Endometrium (tissue), 2 donors: ENCODE results near the gene PCDHA4.
"Not testable (repeated sequence)": the region's sequence is repeated elsewhere in the genome, so short reads cannot be mapped to it uniquely, and the experiment has no call there.

Source experiments
- FAIRE-seq: peaks from 2 replicates; lab custom pipeline; 2012; peaks lifted over from hg19 to GRCh38; lab: Jason Lieb, UNC
- donor health status: control.
- donor health status: control.

Gene PCDHA4

DNA sequence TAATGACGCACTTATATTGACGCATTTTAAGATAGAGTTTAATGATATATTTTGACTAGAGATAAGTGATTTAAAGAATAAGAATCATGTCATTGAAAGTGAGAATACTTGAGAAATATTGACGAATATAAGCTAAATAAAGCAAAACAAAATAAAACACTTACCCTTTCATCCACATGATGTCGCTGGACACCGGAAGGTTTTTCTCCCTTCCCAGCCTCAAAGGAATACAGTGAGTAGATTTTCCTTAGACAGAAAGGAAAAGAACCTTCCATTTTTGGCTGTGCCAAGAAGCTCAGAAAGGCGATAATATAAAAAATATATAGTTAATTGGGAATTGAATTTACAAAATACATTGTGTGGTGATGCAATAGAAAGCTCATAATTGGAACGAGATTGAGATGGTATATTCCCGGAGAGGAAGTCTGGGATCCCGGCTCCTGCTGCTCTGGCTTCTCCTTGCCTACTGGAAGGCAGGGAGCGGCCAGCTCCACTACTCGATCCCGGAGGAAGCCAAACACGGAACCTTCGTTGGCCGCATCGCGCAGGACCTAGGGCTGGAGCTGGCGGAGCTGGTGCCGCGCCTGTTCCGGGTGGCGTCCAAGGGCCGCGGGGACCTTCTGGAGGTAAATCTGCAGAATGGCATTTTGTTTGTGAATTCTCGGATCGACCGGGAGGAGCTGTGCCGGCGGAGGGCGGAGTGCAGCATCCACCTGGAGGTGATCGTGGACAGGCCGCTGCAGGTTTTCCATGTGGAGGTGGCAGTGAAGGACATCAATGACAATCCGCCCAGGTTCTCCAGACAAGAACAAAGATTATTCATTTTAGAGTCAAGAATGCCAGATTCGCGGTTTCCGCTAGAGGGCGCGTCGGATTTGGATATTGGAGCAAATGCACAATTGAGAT is 14.8 kb downstream of the PCDHA4 start, which contains the start of gene PCDHA5:
Gene PCDHA5, plus strand, starts transcription at position 239 of the 906 bp plus-strand sequence.
- no peak for FAIRE-seq

DNA sequence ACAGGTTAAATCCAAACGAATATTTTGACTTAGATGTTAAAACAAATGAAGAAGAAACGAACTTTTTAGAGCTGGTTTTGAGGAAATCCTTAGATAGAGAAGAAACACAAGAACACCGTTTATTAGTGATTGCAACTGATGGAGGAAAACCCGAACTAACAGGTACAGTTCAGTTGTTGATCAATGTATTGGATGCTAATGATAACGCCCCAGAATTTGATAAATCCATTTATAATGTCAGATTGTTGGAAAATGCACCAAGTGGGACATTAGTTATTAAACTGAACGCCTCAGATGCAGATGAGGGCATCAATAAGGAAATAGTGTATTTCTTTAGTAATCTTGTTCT is 15.4 kb downstream of the PCDHA4 start:
- no peak for FAIRE-seq

DNA sequence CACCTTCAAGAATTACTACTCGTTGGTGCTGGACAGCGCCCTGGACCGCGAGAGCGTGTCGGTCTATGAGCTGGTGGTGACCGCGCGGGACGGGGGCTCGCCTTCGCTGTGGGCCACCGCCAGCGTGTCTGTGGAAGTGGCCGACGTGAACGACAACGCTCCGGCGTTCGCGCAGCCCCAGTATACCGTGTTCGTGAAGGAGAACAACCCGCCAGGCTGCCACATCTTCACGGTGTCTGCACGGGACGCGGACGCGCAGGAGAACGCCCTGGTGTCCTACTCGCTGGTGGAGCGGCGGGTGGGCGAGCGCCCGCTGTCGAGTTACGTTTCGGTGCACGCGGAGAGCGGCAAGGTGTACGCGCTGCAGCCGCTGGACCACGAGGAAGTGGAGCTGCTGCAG is 16.1 kb downstream of the PCDHA4 start:
- not testable (repeated sequence) for FAIRE-seq

DNA sequence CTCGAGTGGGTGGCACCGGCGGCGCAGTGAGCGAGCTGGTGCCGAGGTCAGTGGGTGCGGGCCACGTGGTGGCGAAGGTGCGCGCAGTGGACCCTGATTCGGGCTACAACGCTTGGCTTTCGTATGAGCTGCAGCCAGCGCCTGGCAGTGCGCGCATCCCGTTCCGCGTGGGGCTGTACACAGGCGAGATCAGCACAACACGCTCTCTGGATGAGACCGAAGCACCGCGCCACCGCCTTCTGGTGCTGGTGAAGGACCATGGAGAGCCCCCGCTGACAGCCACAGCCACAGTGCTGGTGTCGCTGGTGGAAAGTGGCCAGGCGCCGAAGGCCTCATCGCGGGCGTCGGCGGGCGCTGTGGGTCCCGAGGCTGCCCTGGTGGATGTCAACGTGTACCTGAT is 16.6 kb downstream of the PCDHA4 start:
- no peak for FAIRE-seq

DNA sequence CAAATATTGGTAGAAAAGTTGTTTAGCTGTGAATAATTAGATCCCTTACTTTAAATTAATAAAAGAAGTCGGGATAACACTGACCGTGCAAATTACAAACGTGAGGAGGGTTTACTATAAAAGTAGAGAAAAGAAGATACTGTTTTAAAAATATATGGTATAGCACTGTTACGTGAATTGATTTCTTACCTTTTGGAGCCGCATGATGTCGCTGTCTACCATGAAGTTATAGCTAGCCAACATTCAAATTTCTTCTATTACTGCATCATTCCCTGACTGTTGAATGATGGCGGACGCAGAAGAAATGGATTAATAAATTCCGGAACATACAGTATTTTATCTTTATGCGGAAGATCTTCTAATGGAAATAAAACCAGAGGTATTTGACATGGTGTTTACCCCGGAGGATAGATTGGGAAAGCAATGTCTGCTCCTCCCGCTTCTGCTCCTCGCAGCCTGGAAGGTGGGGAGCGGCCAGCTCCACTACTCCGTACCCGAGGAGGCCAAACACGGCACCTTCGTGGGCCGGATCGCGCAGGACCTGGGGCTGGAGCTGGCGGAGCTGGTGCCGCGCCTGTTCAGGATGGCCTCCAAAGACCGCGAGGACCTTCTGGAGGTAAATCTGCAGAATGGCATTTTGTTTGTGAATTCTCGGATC is 21.0 kb downstream of the PCDHA4 start, which contains the start of gene PCDHA6:
Gene PCDHA6, plus strand, starts transcription at position 257 of the 658 bp plus-strand sequence. Its CDS starts 132 bp downstream, at position 389.
- FAIRE-seq = no peak

DNA sequence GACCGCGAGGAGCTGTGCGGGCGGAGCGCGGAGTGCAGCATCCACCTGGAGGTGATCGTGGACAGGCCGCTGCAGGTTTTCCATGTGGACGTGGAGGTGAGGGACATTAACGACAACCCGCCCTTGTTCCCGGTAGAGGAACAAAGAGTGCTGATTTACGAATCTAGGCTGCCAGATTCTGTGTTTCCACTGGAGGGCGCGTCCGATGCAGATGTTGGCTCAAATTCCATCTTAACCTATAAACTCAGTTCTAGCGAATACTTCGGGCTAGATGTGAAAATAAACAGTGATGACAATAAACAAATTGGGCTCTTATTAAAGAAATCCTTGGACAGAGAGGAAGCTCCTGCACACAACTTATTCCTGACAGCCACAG is 21.5 kb downstream of the PCDHA4 start:
- FAIRE-seq = no peak

DNA sequence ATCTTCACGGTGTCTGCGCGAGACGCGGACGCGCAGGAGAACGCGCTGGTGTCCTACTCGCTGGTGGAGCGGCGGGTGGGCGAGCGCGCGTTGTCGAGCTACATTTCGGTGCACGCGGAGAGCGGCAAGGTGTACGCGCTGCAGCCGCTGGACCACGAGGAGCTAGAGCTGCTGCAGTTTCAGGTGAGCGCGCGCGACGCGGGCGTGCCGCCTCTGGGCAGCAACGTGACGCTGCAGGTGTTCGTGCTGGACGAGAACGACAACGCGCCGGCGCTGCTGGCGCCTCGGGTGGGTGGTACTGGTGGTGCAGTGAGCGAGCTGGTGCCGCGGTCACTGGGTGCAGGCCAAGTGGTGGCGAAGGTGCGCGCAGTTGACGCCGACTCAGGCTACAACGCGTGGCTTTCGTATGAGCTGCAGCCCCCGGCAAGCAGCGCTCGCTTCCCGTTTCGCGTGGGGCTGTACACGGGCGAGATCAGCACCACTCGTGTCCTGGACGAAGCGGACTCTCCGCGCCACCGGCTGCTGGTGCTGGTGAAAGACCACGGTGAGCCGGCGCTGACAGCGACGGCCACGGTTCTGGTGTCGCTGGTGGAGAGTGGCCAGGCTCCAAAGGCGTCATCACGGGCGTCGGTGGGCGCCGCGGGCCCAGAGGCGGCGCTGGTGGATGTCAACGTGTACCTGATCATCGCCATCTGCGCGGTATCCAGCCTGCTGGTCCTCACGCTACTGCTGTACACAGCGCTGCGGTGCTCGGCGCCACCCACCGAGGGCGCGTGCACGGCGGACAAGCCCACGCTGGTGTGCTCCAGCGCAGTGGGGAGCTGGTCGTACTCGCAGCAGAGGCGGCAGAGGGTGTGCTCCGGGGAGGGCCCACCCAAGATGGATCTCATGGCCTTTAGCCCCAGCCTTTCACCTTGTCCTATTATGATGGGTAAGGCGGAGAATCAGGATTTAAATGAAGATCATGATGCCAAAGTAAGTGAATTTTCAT is 22.9 kb downstream of the PCDHA4 start:
- FAIRE-seq = not testable (repeated sequence)

DNA sequence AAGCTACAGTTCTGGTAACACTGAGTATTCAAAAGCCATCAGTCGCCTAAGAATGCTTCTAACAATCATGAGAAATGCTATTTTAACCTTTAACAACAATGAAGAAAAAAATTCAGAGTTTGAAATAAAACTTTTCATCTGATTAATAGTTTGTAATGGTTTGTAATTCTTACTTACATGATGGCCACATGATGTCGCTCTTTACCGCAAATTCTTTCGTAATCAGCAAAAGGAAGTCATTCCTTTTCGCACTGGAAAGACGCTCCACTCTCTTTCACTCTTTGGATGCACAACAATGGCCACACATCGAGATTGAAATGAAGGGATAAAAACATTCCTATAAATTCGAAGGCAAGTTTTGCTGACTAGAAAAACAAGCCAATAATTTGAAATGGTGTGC is 27.1 kb downstream of the PCDHA4 start, which contains the start of gene PCDHA7:
Gene PCDHA7, plus strand, starts transcription at position 277 of the 400 bp plus-strand sequence. Its CDS starts 115 bp downstream, at position 392.
- FAIRE-seq = no peak

DNA sequence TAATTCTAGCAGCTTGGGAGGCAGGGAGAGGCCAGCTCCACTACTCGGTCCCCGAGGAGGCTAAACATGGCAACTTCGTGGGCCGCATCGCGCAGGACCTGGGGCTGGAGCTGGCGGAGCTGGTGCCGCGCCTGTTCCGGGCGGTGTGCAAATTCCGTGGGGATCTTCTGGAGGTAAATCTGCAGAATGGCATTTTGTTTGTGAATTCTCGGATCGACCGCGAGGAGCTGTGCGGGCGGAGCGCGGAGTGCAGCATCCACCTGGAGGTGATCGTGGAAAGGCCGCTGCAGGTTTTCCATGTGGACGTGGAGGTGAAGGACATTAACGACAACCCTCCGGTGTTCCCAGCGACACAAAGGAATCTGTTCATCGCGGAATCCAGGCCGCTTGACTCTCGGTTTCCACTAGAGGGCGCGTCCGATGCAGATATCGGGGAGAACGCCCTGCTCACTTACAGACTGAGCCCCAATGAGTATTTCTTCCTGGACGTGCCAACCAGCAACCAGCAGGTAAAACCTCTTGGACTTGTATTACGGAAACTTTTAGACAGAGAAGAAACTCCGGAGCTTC is 27.7 kb downstream of the PCDHA4 start:
- not testable (repeated sequence) for FAIRE-seq

DNA sequence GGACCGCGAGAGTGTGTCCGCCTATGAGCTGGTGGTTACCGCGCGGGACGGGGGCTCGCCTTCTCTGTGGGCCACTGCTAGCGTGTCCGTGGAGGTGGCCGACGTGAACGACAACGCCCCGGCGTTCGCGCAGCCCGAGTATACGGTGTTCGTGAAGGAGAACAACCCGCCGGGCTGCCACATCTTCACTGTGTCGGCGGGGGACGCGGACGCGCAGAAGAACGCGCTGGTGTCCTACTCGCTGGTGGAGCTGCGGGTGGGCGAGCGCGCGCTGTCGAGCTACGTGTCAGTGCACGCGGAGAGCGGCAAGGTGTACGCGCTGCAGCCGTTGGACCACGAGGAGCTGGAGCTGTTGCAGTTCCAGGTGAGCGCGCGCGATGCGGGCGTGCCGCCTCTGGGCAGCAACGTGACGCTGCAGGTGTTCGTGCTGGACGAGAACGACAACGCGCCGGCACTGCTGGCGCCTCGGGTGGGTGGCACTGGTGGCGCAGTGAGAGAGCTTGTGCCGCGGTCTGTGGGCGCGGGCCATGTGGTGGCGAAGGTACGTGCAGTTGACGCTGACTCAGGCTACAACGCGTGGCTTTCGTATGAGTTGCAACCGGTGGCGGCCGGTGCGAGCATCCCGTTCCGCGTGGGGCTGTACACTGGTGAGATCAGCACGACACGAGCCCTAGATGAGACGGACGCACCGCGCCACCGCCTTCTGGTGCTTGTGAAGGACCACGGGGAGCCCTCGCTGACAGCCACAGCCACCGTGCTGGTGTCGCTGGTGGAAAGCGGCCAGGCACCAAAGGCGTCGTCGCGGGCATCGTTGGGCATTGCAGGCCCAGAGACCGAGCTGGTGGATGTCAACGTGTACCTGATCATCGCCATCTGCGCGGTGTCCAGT is 29.0 kb downstream of the PCDHA4 start:
- FAIRE-seq = no peak

DNA sequence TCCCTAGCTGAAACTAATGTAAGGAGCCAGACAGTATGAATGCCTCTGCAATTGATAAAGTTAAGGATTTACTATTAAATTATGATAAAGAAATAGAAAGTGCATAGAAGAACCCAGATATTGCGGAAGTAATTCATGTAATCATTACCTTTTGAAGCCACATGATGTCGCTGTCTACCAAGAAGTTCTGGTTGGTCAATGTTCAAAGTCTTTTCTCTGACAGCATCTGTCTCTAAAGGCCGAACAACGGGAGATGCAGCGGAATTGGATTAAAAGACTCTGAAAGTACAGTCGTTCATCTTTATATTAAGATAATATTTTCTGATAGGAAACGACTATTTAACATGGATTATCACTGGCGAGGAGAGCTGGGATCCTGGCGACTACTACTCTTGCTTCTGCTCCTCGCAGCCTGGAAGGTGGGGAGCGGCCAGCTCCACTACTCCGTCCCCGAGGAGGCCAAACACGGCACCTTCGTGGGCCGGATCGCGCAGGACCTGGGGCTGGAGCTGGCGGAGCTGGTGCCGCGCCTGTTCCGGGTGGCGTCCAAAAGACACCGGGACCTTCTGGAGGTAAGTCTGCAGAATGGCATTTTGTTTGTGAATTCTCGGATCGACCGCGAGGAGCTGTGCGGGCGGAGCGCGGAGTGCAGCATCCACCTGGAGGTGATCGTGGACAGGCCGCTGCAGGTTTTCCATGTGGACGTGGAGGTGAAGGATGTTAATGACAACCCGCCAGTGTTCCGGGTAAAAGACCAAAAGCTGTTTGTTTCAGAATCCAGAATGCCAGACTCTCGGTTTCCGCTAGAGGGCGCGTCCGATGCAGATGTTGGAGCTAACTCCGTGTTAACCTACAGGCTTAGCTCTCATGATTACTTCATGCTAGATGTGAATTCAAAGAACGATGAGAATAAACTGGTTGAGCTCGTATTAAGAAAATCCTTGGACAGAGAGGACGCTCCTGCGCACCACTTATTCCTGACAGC is 34.4 kb downstream of the PCDHA4 start, which contains the start of gene PCDHA8:
Gene PCDHA8, plus strand, starts transcription at position 210 of the 985 bp plus-strand sequence. Its CDS starts 135 bp downstream, at position 345.
- no peak for FAIRE-seq

DNA sequence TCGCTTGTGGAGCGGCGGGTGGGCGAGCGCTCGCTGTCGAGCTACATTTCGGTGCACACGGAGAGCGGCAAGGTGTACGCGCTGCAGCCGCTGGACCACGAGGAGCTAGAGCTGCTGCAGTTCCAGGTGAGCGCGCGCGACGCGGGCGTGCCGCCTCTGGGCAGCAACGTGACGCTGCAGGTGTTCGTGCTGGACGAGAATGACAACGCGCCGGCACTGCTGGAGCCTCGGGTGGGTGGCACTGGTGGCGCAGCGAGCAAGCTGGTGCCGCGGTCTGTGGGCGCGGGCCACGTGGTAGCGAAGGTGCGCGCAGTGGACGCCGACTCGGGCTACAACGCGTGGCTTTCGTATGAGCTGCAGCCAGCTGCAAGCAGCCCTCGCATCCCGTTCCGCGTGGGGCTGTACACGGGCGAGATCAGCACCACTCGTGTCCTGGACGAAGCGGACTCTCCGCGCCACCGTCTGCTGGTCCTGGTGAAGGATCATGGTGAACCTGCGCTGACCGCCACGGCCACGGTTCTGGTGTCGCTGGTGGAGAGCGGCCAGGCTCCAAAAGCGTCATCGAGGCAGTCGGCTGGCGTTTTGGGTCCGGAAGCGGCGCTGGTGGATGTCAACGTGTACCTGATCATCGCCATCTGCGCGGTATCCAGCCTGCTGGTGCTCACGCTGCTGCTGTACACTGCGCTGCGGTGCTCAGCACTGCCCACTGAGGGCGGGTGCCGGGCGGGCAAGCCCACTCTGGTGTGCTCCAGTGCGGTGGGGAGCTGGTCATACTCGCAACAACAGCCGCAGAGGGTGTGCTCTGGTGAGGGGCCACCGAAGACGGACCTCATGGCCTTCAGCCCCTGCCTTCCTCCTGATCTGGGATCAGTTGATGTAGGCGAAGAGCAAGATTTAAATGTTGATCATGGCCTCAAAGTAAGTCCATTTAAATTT is 36.2 kb downstream of the PCDHA4 start:
- no peak for FAIRE-seq

DNA sequence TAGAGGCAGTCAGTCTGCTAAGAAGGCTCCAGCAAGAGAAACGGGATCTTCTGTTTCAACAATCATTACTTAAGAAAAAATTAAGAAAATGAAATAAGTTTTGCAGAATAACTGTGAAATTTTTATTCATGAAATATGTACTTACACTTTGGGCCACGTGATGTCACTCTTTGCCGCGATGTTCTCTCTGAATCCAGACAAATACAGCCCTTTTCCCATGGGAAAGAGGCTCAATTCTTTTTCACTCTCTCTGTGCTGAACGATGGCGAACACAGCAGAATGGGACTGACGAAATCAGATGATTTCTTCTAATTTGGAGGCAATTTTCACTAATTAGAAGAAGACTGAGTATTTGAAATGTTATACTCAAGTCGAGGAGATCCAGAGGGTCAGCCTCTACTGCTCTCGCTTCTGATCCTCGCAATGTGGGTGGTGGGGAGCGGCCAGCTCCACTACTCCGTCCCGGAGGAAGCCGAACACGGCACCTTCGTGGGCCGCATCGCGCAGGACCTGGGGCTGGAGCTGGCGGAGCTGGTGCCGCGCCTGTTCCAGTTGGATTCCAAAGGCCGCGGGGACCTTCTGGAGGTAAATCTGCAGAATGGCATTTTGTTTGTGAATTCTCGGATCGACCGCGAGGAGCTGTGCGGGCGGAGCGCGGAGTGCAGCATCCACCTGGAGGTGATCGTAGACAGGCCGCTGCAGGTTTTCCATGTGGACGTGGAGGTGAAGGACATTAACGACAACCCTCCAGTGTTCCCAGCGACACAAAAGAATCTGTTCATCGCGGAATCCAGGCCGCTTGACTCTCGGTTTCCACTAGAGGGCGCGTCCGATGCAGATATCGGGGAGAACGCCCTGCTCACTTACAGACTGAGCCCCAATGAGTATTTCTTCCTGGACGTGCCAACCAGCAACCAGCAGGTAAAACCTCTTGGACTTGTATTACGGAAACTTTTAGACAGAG is 41.6 kb downstream of the PCDHA4 start, which contains the start of gene PCDHA9:
Gene PCDHA9, plus strand, starts transcription at position 244 of the 964 bp plus-strand sequence. Its CDS starts 114 bp downstream, at position 358.
- not testable (repeated sequence) for FAIRE-seq

DNA sequence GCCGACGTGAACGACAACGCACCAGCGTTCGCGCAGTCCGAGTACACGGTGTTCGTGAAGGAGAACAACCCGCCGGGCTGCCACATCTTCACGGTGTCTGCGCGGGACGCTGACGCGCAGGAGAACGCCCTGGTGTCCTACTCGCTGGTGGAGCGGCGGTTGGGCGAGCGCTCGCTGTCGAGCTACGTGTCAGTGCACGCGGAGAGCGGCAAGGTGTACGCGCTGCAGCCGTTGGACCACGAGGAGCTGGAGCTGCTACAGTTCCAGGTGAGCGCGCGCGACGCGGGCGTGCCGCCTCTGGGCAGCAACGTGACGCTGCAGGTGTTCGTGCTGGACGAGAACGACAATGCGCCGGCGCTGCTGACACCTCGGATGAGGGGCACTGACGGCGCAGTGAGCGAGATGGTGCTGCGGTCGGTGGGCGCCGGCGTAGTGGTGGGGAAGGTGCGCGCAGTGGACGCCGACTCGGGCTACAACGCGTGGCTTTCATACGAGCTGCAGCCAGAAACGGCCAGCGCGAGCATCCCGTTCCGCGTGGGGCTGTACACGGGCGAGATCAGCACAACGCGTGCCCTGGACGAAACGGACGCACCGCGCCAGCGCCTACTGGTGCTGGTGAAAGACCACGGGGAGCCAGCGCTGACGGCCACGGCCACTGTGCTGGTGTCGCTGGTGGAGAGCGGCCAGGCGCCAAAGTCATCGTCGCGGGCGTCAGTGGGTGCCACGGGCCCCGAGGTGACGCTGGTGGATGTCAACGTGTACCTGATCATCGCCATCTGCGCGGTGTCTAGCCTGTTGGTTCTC is 43.2 kb downstream of the PCDHA4 start:
- FAIRE-seq = not testable (repeated sequence)

DNA sequence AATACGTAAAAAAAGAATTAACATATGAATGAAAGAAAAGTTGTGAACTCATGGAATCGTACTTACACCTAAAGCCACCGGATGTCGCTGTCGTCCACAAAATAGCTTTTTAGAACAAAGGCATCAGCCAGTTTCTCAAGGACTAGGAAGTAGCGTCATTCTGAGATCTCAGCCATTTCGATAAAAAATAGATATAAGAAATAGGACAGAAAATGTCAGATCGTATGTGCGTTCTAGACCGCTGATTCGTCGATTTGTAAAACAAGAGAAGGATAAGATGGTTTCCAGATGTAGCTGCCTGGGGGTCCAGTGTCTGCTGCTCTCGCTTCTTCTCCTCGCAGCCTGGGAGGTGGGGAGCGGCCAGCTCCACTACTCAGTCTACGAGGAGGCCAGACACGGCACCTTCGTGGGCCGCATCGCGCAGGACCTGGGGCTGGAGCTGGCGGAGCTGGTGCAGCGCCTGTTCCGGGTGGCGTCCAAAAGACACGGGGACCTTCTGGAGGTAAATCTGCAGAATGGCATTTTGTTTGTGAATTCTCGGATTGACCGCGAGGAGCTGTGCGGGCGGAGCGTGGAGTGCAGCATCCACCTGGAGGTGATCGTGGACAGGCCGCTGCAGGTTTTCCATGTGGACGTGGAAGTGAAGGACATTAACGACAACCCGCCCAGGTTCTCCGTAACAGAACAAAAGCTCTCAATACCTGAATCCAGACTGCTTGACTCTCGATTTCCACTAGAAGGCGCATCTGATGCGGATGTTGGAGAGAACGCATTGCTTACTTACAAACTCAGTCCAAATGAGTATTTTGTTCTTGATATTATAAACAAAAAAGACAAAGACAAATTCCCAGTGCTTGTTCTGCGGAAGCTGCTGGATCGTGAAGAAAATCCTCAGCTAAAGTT is 49.2 kb downstream of the PCDHA4 start, which contains the start of gene PCDHA10:
Gene PCDHA10, plus strand, starts transcription at position 126 of the 903 bp plus-strand sequence. Its CDS starts 152 bp downstream, at position 278.
- no peak for FAIRE-seq
